SK-N-SH (cell line): ENCODE data around the gene FBXO47. TPM values are rescaled to one million over a fixed set of nuclear protein-coding genes. Genes with fewer than 3 reads are reported as not detected.

Experiments used
- CTCF ChIA-PET: fragments of 300-600, 350-600 bp; formaldehyde crosslinking; extraction: SDS; loops from one replicate; lab custom pipeline; 2021; lab: Yijun Ruan, JAX
- POLR2A ChIA-PET: fragments of 350-600 bp; sonication (Branson Sonifier 250); formaldehyde crosslinking; extraction: SDS; loops from one replicate; lab custom pipeline; 2020; ENCODE audit warnings: antibody characterized with exemption, inconsistent platforms; lab: Yijun Ruan, JAX
- DNase-seq: peaks from one replicate; pipeline ENCODE4 v3.0.0; 2012
- H2AFZ ChIP-seq: fragments of 200-600 bp; sonication (generic); 2 replicates; pipeline ENCODE4 v1.8.1; 2016; ENCODE audit warnings: antibody characterized with exemption, mild to moderate bottlenecking, low read depth
- H3F3A ChIP-seq: fragments of 200-600 bp; sonication (generic); replicated peaks from 2 replicates; pipeline ENCODE3; 2016; ENCODE audit warnings: antibody characterized with exemption, mild to moderate bottlenecking; ENCODE audit not compliant: insufficient read depth
- H3K27ac ChIP-seq, 2 experiments: fragments of 200-500 bp in 1 of 2; fragments of 200-600 bp in 1 of 2; sonication (Bioruptor generic) in 1 of 2; sonication (generic), shearing (Covaris generic) in 1 of 2; 2 replicates each; pipeline versions ENCODE4 v1.5.1 to v1.6.1; 2014 to 2016; ENCODE audit warnings: low read depth in 2 of 2, inconsistent platforms in 1 of 2, low read length in 1 of 2, mild to moderate bottlenecking in 1 of 2, mixed read lengths in 1 of 2
- H3K27me3 ChIP-seq: fragments of 200-600 bp; sonication (generic), shearing (Covaris generic); 2 replicates; pipeline ENCODE4 v1.6.1; 2016; ENCODE audit warnings: mixed run types; ENCODE audit not compliant: insufficient read depth
- H3K36me3 ChIP-seq, 2 experiments: fragments of 200-500 bp in 1 of 2; fragments of 200-600 bp in 1 of 2; sonication (Bioruptor generic) in 1 of 2; sonication (generic) in 1 of 2; replicated peaks in 1 of 2; 2 replicates each; pipeline versions ENCODE3 to v1.5.1; 2014 to 2016; ENCODE audit warnings: low read length in 1 of 2, mild to moderate bottlenecking in 1 of 2; ENCODE audit not compliant: insufficient read depth in 2 of 2, control insufficient read depth in 1 of 2
- H3K4me1 ChIP-seq, 2 experiments: fragments of 200-500 bp in 1 of 2; fragments of 200-600 bp in 1 of 2; sonication (Bioruptor generic) in 1 of 2; sonication (generic), shearing (Covaris generic) in 1 of 2; 2 replicates each; pipeline versions ENCODE4 v1.5.1 to v1.6.1; 2014 to 2016; ENCODE audit warnings: low read depth in 1 of 2, low read length in 1 of 2, mixed run types in 1 of 2; ENCODE audit not compliant: insufficient read depth in 2 of 2, control insufficient read depth in 1 of 2
- H3K4me2 ChIP-seq: fragments of 200-600 bp; sonication (generic), shearing (Covaris generic); 2 replicates; pipeline ENCODE4 v1.6.1; 2017; ENCODE audit warnings: mixed run types
- H3K4me3 ChIP-seq, 2 experiments: fragments of 200-500 bp in 1 of 2; fragments of 200-600 bp in 1 of 2; sonication (Bioruptor generic) in 1 of 2; sonication (generic), shearing (Covaris generic) in 1 of 2; 2 replicates each; pipeline versions ENCODE4 v1.5.1 to v1.8.1; 2014 to 2016; ENCODE audit warnings: low read depth in 2 of 2, inconsistent platforms in 1 of 2, low read length in 1 of 2, mild to moderate bottlenecking in 1 of 2, mixed read lengths in 1 of 2, moderate library complexity in 1 of 2
- H3K79me2 ChIP-seq: fragments of 200-600 bp; sonication (generic); 2 replicates; pipeline ENCODE4 v1.8.1; 2017; ENCODE audit warnings: mild to moderate bottlenecking; ENCODE audit not compliant: insufficient read depth
- H3K9ac ChIP-seq: fragments of 200-600 bp; sonication (generic); 2 replicates; pipeline ENCODE4 v1.6.1; 2017; ENCODE audit warnings: mixed run types
- H3K9me2 ChIP-seq: fragments of 200-600 bp; sonication (generic); 2 replicates; pipeline ENCODE4 v1.6.1; 2017; ENCODE audit warnings: mixed run types
- H3K9me3 ChIP-seq: fragments of 200-600 bp; sonication (generic); 2 replicates; pipeline ENCODE4 v1.6.1; 2017; ENCODE audit warnings: mixed run types, mild to moderate bottlenecking, moderate library complexity
- H4K20me1 ChIP-seq: fragments of 200-600 bp; sonication (generic); 2 replicates; pipeline ENCODE4 v1.6.1; 2017; ENCODE audit warnings: mild to moderate bottlenecking, mixed run types; ENCODE audit not compliant: insufficient read depth
- CHD2 ChIP-seq: fragments of 150-350 bp; IDR thresholded peaks from 2 replicates; pipeline ENCODE4 v1.6.1; 2018; ENCODE audit warnings: low read length; ENCODE audit not compliant: partially characterized antibody
- CTCF ChIP-seq: fragments of 200-600 bp; sonication (generic); IDR thresholded peaks from 2 replicates; pipeline ENCODE4 v1.6.1; 2017; ENCODE audit warnings: antibody characterized with exemption, mild to moderate bottlenecking, moderate library complexity
- EP300 ChIP-seq, 2 experiments: IDR thresholded peaks; 2 replicates each; pipeline versions ENCODE4 v1.4.0 to v1.6.1; 2012; ENCODE audit warnings: borderline replicate concordance in 1 of 2, low read depth in 1 of 2, low read length in 1 of 2
- EZH2phosphoT487 ChIP-seq: fragments of 200-600 bp; sonication (generic); IDR thresholded peaks from 2 replicates; pipeline ENCODE4 v1.6.1; 2017; ENCODE audit warnings: low read depth, mixed run types, mild to moderate bottlenecking, antibody characterized with exemption, moderate library complexity, borderline replicate concordance
- FOXM1 ChIP-seq: IDR thresholded peaks from 2 replicates; pipeline ENCODE4 v1.4.0; 2012; ENCODE audit warnings: low read depth, mild to moderate bottlenecking
- GABPA ChIP-seq: IDR thresholded peaks from 2 replicates; pipeline ENCODE4 v1.4.0; 2012; ENCODE audit warnings: low read depth, mild to moderate bottlenecking
- MXI1 ChIP-seq: IDR thresholded peaks from 2 replicates; pipeline ENCODE4 v1.6.1; 2012; ENCODE audit warnings: mild to moderate bottlenecking, low read depth, low read length, improper control_type of control experiment
- PBX3 ChIP-seq: IDR thresholded peaks from 2 replicates; pipeline ENCODE4; 2012
- RAD21 ChIP-seq: IDR thresholded peaks from 2 replicates; pipeline ENCODE4 v1.6.1; 2012; ENCODE audit warnings: mild to moderate bottlenecking, low read length
- USF1 ChIP-seq: IDR thresholded peaks from 2 replicates; pipeline ENCODE4 v1.4.0; 2012; ENCODE audit warnings: low read depth, borderline replicate concordance
- YY1 ChIP-seq: IDR thresholded peaks from 2 replicates; pipeline ENCODE4 v1.4.0; 2012; ENCODE audit warnings: low read depth, mild to moderate bottlenecking
- WGBS: methylation state at CpG from one replicate; pipeline ENCODE4 v1.1.6; 2017; ENCODE audit warnings: low lambda C conversion rate; 5-methylcytosine and 5-hydroxymethylcytosine counted together
- polyA plus RNA-seq, 3 experiments: library from polyadenylated mRNA; depleted of rRNA; stranded (reverse); fragments of >200 nt; gene quantifications; 2 replicates each; pipeline ENCODE4 v1.2.3, GENCODE V29; 2012

The FBXO47 gene
- polyA plus RNA-seq, 1 of the 3 experiments (the other 2 are of a cell fraction): not detected

- TF ChIP-seq EP300 (IDR thresholded peaks at IDR 0.05; ENCODE audit: borderline replicate concordance in 1 of 2, low read depth in 1 of 2, low read length in 1 of 2) (0 out of 4 replicates have a peak, but pooled peaks have one; percentile 8 to 15), CHD2 (peak; percentile 83), YY1 (no peak), GABPA (no peak), MXI1 (no peak), PBX3 (peak; percentile 58; the same call in 1 of the 2 replicates)
These were observed 66.1 kb downstream of the FBXO47 start (continued) for GRCh38 chr17:38900978-38901656.

- TF ChIP-seq EZH2phosphoT487 (no peak), USF1 (no peak), CHD2 (no peak), FOXM1 (no peak), RAD21 (no peak), CTCF (no peak)
- CTCF ChIA-PET: interaction anchor here (1.3 kb wide), 2 partner anchors 16 to 275 kb away, joined by 3 read pairs; no protein-coding TSS in a partner anchor
These were observed 67.8 kb downstream of the FBXO47 start for GRCh38 chr17:38899421-38899820.

More at GRCh38 chr17:38899421-38899820, 67.8 kb downstream of the FBXO47 start:
- Histone ChIP-seq H3K4me2 (no peak overlapping the region; the same call in 1 of the 2 replicates), H3K9ac (no peak overlapping the region), H3K36me3 (peaks cover 31 to 41% of the 10 kb centered on the region in 2 experiments), H3K9me2 (no peaks in the 10 kb centered on the region), H3K27me3 (no peaks in the 10 kb centered on the region), H2AFZ (no peak overlapping the region), H3K9me3 (no peaks in the 10 kb centered on the region), H3K27ac (peak overlapping the region; percentile 8 to 27; a peak in 1 of 4 replicates), H4K20me1 (peaks cover 85% of the 10 kb centered on the region), H3K79me2 (peaks cover 84% of the 10 kb centered on the region), H3K4me3 (no peak overlapping the region), H3F3A (peaks cover 43% of the 10 kb centered on the region), H3K4me1 (peaks cover 11 to 29% of the 10 kb centered on the region in 2 experiments; a peak in 1 of 4 replicates)
- WGBS: 97% methylated on average over 5 of the region's 5 CpGs
- DNase-seq: no peak
- POLR2A ChIA-PET: no interaction called here
